HG03457 (cell line): ENCODE data around the gene ACCSL.

Source experiments
- ATAC-seq: cut with Tn5 transposase; IDR thresholded peaks from one replicate; pipeline ENCODE4 v1.9.1; 2021; ENCODE audit warnings: moderate number of reproducible peaks; ENCODE audit not compliant: unreplicated experiment

ACCSL gene

GRCh38 chr11:44094260-44094868, 46.6 kb downstream of the ACCSL start:
- ATAC-seq: no peak

GRCh38 chr11:44095506-44096359, 48.0 kb downstream of the ACCSL start, which contains the start of gene EXT2:
Gene EXT2, plus strand, starts transcription at chr11:44095678. Its CDS starts 12,035 bp downstream, at chr11:44107713.
- peak; percentile 82 for ATAC-seq

- ATAC-seq: no peak
Observed at GRCh38 chr11:44096360-44097185, 48.8 kb downstream of the ACCSL start.

GRCh38 chr11:44097821-44098220, 50.0 kb downstream of the ACCSL start:
- ATAC-seq: no peak

GRCh38 chr11:44101098-44101497, 53.3 kb downstream of the ACCSL start:
- no peak for ATAC-seq

GRCh38 chr11:44104481-44105294, 56.9 kb downstream of the ACCSL start:
- no peak for ATAC-seq

GRCh38 chr11:44108260-44108659, 60.5 kb downstream of the ACCSL start:
- ATAC-seq: no peak
